ENCODE results near the gene LRMDA. TPM values are rescaled to one million over a fixed set of nuclear protein-coding genes. Genes with fewer than 3 reads are reported as not detected.
A peak's percentile ranks its signal among the peaks of the same experiment; 100 is the strongest.

The LRMDA gene
- total and polyA plus RNA-seq, 2 of the 13 experiments (the other 11 are each of a cell fraction or from before 2014, with no cell fraction given), result 13.4 to 22.0 TPM

- H3K36me3 ChIP-seq (replicated peaks in 1 of 2; ENCODE audit: control insufficient read depth in 1 of 2, insufficient read depth in 2 of 2, low read length in 2 of 2), result no peaks in the 10 kb centered on the region
- FAIRE-seq (no peak), ATAC-seq (no peak), DNase-seq (ENCODE audit: low spot score) (no peak)
- no peak for TF ChIP-seq HOXA3 (CRISPR knock-in tag; IDR thresholded peaks at IDR 0.05)
- TF ChIP-seq ZNF646 (CRISPR knock-in tag; IDR thresholded peaks at IDR 0.05), result no peak
- TF ChIP-seq ZNF12 (CRISPR knock-in tag; IDR thresholded peaks at IDR 0.05), result peak; percentile 91
- no peak overlapping the region for H3K27ac ChIP-seq (ENCODE audit: extremely low read length, insufficient read depth, low read length)
- no peaks in the 10 kb centered on the region for H3K9me3 ChIP-seq (ENCODE audit: low read length)
- no peak overlapping the region for H3K9ac ChIP-seq (ENCODE audit: insufficient read depth, low read depth, low read length)
- ChIA-PET CTCF (ENCODE audit: low intra/inter-chr PET ratio, low total read pairs) (no interaction called here), POLR2A (no interaction called here)
- H4K20me1 ChIP-seq (ENCODE audit: insufficient read depth, low read length), result no peaks in the 10 kb centered on the region
- H3K4me2 ChIP-seq (ENCODE audit: low read depth, low read length), result no peak overlapping the region
- 81% methylated on average over 8 of the region's 8 CpGs for WGBS (ENCODE audit: low lambda C conversion rate)
- peaks cover 25% of the 10 kb centered on the region for H3K4me1 ChIP-seq (ENCODE audit: insufficient read depth, low read length)
- intact Hi-C loops (cut with micrococcal nuclease; ENCODE audit: unreplicated experiment), result no loop called here
- no TSS peak for BruUV-seq (replicated peaks)
- no peak overlapping the region for H2AFZ ChIP-seq (ENCODE audit: low read length)
- in situ Hi-C loops (cut with HindIII; ENCODE audit: extremely low pct_ligation_motif_present, low pct_unique_long_range_greater_than_20kb), result no loop called here
- H3K79me2 ChIP-seq (ENCODE audit: insufficient read depth, low read length), result peaks cover 2% of the 10 kb centered on the region
- H3K4me3 ChIP-seq (replicated peaks in 1 of 3; ENCODE audit: insufficient read depth in 1 of 3, low read depth in 2 of 3, low read length in 3 of 3), result no peak overlapping the region
- H3K27me3 ChIP-seq (ENCODE audit: control insufficient read depth in 1 of 2, insufficient read depth in 2 of 2, low read length in 2 of 2), result no peaks in the 10 kb centered on the region
Observed at GRCh38 chr10:75513292-75513885, 82.0 kb downstream of the LRMDA start.

Measured in HepG2 (cell line).